NOMO-1 (cell line): Measurements from ENCODE around the gene SPATA4.
A peak's percentile ranks its signal among the peaks of the same experiment; 100 is the strongest.

Experiments used
- DNase-seq, 2 experiments: peaks; one replicate each; lab custom pipeline; 2025; ENCODE audit not compliant: unreplicated experiment in 2 of 2; lab: John Stamatoyannopoulos, UW

Gene SPATA4

GRCh38 chr4:176191974-176192373 lies 3.4 kb downstream of the SPATA4 start:
- no peak for DNase-seq

GRCh38 chr4:176189891-176190795 lies 5.2 kb downstream of the SPATA4 start:
- DNase-seq: no peak

GRCh38 chr4:176188654-176189053 lies 6.7 kb downstream of the SPATA4 start:
- DNase-seq: peak in 1 of 2 experiments; percentile 50

- DNase-seq: peak in 1 of 2 experiments; percentile 23
Measured at GRCh38 chr4:176187624-176188023, 7.8 kb downstream of the SPATA4 start.

- no peak for DNase-seq
Measured at GRCh38 chr4:176186671-176187395, 8.6 kb downstream of the SPATA4 start.

- DNase-seq: no peak
Measured at GRCh38 chr4:176186067-176186466, 9.3 kb downstream of the SPATA4 start.

GRCh38 chr4:176185051-176185450 lies 10.3 kb downstream of the SPATA4 start:
- no peak for DNase-seq

GRCh38 chr4:176163041-176163440 lies 32.3 kb downstream of the SPATA4 start:
- no peak for DNase-seq

GRCh38 chr4:176156656-176157055 lies 38.7 kb downstream of the SPATA4 start:
- no peak for DNase-seq

- no peak for DNase-seq
Measured at GRCh38 chr4:176153124-176153523, 42.3 kb downstream of the SPATA4 start.

GRCh38 chr4:176150704-176151103 lies 44.7 kb downstream of the SPATA4 start:
- DNase-seq: no peak

GRCh38 chr4:176150356-176150682 lies 45.1 kb downstream of the SPATA4 start:
- peak in 1 of 2 experiments; percentile 10 for DNase-seq

- no peak for DNase-seq
Measured at GRCh38 chr4:176149680-176150355, 45.6 kb downstream of the SPATA4 start.

- DNase-seq: no peak
Measured at GRCh38 chr4:176142253-176142652, 53.1 kb downstream of the SPATA4 start.

GRCh38 chr4:176139518-176139917 lies 55.9 kb downstream of the SPATA4 start:
- no peak for DNase-seq

GRCh38 chr4:176137631-176138030 lies 57.8 kb downstream of the SPATA4 start:
- DNase-seq: no peak

- DNase-seq: no peak
Measured at GRCh38 chr4:176134670-176135069, 60.7 kb downstream of the SPATA4 start.
